ENCODE measurements around the gene ASS1.

DNA sequence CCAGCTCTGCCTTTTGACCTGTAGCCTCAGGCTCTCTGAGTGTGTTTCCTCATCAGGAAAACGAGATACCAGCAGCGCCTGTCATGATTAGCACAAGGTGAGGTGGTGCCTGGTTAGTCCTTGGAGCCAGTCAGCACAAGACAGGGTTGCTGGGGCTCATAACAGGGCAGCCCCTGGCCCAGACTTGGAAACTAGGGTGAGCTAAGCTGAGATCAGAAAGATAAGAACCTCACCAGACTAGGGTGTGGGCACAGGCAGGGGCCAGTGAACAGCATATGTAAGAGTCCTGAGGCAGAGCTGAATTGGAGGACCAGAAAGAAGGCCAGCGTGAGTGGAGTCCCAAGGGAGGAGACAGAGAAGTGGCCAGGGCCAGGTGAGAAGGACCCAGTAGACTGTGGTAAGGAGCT, 91.9 kb downstream of the ASS1 start:
- no peak for TF ChIP-seq CTCF (IDR thresholded peaks at IDR 0.05)
- no peak for TF ChIP-seq POLR2A (IDR thresholded peaks at IDR 0.05)

Measured in uterus (tissue), 2 donors.